ENCODE results near the gene XG.
"Not testable (repeated sequence)": the region's sequence is repeated elsewhere in the genome, so short reads cannot be mapped to it uniquely, and the experiment has no call there.

Gene XG

GRCh38 chrX:2735270-2735669, 16.6 kb upstream of the XG start:
- no peak for DNase-seq

GRCh38 chrX:2740672-2741071, 11.2 kb upstream of the XG start:
- DNase-seq: no peak

GRCh38 chrX:2741386-2741785, 10.5 kb upstream of the XG start:
- no peak for DNase-seq

GRCh38 chrX:2746250-2746649, 5.6 kb upstream of the XG start:
- not testable (repeated sequence) for DNase-seq

GRCh38 chrX:2748171-2748814, 3.5 kb upstream of the XG start:
- no peak for DNase-seq

- no peak for DNase-seq
Measured at GRCh38 chrX:2748815-2749188, 3.0 kb upstream of the XG start.

GRCh38 chrX:2751291-2751690, 549 bp upstream of the XG start:
- DNase-seq: no peak

- not testable (repeated sequence) for DNase-seq
Measured at GRCh38 chrX:2752441-2752840, 601 bp downstream of the XG start.

- not testable (repeated sequence) for DNase-seq
Measured at GRCh38 chrX:2755163-2755715, 3.4 kb downstream of the XG start.

GRCh38 chrX:2756548-2756947, 4.7 kb downstream of the XG start:
- no peak for DNase-seq

GRCh38 chrX:2761246-2761645, 9.4 kb downstream of the XG start:
- DNase-seq: no peak

GRCh38 chrX:2762671-2763070, 10.8 kb downstream of the XG start:
- not testable (repeated sequence) for DNase-seq

GRCh38 chrX:2764766-2765548, 13.1 kb downstream of the XG start:
- DNase-seq: not testable (repeated sequence)

GRCh38 chrX:2765549-2765830, 13.7 kb downstream of the XG start:
- no peak for DNase-seq

- peak; percentile 11 for DNase-seq
Measured at GRCh38 chrX:2766906-2767305, 15.1 kb downstream of the XG start.

- DNase-seq: peak; percentile 49
Measured at GRCh38 chrX:2767631-2768455, 16.0 kb downstream of the XG start.

GRCh38 chrX:2769615-2770014, 17.8 kb downstream of the XG start:
- DNase-seq: no peak

GRCh38 chrX:2773166-2774055, 21.6 kb downstream of the XG start:
- not testable (repeated sequence) for DNase-seq

- DNase-seq: no peak
Measured at GRCh38 chrX:2774057-2774456, 22.2 kb downstream of the XG start.

- DNase-seq: no peak
Measured at GRCh38 chrX:2774776-2775175, 22.9 kb downstream of the XG start.

GRCh38 chrX:2780472-2781225, 28.8 kb downstream of the XG start:
- not testable (repeated sequence) for DNase-seq

GRCh38 chrX:2781226-2781571, 29.4 kb downstream of the XG start:
- DNase-seq: no peak

Measured in CD4-positive, alpha-beta T cell treated with Interferon gamma for 1 hour (primary cell).